SK-N-MC (cell line): ENCODE results near the gene EFCAB6.

Experiments used
- DNase-seq: peaks from one replicate; pipeline ENCODE4 v3.0.0-alpha.2; 2011; ENCODE audit warnings: low read depth, low spot score
- H3K27ac ChIP-seq: fragments of 200-600 bp; sonication (generic); 2 replicates; pipeline ENCODE4 v1.5.1; 2016; ENCODE audit warnings: mixed run types
- H3K36me3 ChIP-seq: fragments of 200-600 bp; sonication (generic); 2 replicates; pipeline ENCODE4 v1.6.1; 2017; ENCODE audit warnings: antibody characterized with exemption, low read length, mixed read lengths; ENCODE audit not compliant: insufficient read depth
- H3K4me3 ChIP-seq: fragments of 200-600 bp; sonication (generic); 2 replicates; pipeline ENCODE4 v1.5.1; 2016
- H3K9ac ChIP-seq: fragments of 200-600 bp; sonication (generic); 2 replicates; pipeline ENCODE4 v1.8.0; 2017; ENCODE audit warnings: mixed run types, mixed read lengths; ENCODE audit not compliant: insufficient read length
- H3K9me3 ChIP-seq: fragments of 200-600 bp; sonication (generic); 2 replicates; pipeline ENCODE4 v1.6.1; 2017; ENCODE audit warnings: low read depth, mild to moderate bottlenecking, antibody characterized with exemption, low read length, moderate library complexity, mixed read lengths
- EZH2 ChIP-seq: fragments of 200-600 bp; sonication (generic); IDR thresholded peaks from one replicate; pipeline ENCODE4 v1.6.1; 2017; ENCODE audit warnings: antibody characterized with exemption
- FOXP2 ChIP-seq: optimal IDR thresholded peaks from 2 replicates; pipeline ENCODE3; 2011; ENCODE audit warnings: mild to moderate bottlenecking, moderate library complexity; ENCODE audit not compliant: insufficient read depth; ENCODE audit errors: extremely low read length, control extremely low read depth
- POLR2AphosphoS5 ChIP-seq: IDR thresholded peaks from 2 replicates; pipeline ENCODE4 v1.6.1; 2012; ENCODE audit warnings: mild to moderate bottlenecking, low read depth, low read length, borderline replicate concordance

The EFCAB6 gene

GRCh38 chr22:43532301-43533155 lies 279.6 kb downstream of the EFCAB6 start:
- Histone ChIP-seq H3K36me3 (no peaks in the 10 kb centered on the region), H3K9ac (no peak overlapping the region), H3K27ac (no peak overlapping the region), H3K9me3 (no peaks in the 10 kb centered on the region), H3K4me3 (no peak overlapping the region)
- DNase-seq: no peak
- TF ChIP-seq FOXP2 (no peak), EZH2 (no peak), POLR2AphosphoS5 (no peak)

GRCh38 chr22:43531651-43532050 lies 280.5 kb downstream of the EFCAB6 start:
- Histone ChIP-seq H3K9ac (no peak overlapping the region), H3K27ac (no peak overlapping the region), H3K36me3 (no peaks in the 10 kb centered on the region), H3K4me3 (no peak overlapping the region), H3K9me3 (no peaks in the 10 kb centered on the region)
- no peak for DNase-seq
- no peak for TF ChIP-seq POLR2AphosphoS5
- TF ChIP-seq EZH2: no peak
- TF ChIP-seq FOXP2: no peak

DNA sequence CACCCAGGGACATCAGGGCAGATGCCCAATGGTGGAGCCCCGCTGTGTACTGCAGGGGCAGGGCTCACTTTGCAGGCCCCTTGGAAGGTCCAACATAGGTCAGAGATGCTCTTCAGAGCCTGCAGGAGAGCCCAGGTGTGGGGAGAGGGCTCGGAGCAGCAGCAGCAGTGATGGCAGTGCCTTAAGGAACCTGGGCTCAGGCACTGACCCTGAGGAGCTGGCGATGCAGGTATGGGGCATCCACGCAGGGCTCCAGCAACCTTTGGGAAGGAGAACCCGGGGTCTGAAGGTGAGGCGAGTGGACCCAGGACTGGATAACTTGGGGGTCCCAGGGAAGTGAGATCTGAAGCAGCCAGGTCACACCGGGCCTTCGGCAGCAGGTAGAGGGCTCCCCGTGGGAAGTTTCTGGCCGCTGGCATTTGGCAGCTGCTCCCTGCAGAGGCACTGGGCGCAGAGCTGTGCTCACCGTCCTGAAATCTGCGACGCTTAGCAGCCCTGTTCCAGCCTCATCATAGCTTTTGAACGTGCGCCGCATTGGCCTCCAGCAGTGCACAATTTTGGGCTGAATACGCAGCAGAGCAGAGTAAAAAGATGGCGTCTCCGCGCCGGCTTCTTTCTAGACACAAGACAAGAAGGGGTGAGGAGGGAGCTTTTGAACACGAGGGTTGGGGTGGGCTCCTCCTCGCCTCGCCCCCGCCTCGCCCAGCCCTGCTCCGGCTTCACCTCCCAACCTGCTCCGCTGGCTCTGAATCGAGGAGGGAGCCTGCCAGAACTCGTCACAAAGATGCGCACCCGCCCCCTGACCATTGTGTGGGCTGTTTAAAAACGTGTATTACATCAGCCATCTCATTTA lies 281.5 kb downstream of the EFCAB6 start:
- TF ChIP-seq FOXP2 (no peak), POLR2AphosphoS5 (no peak), EZH2 (no peak)
- DNase-seq: no peak
- no peaks in the 10 kb centered on the region for H3K36me3 ChIP-seq
- no peak overlapping the region for H3K4me3 ChIP-seq
- H3K9me3 ChIP-seq: no peaks in the 10 kb centered on the region
- no peak overlapping the region for H3K27ac ChIP-seq
- no peak overlapping the region for H3K9ac ChIP-seq

GRCh38 chr22:43529934-43530333 lies 282.2 kb downstream of the EFCAB6 start:
- no peaks in the 10 kb centered on the region for H3K9me3 ChIP-seq
- TF ChIP-seq EZH2 (no peak), POLR2AphosphoS5 (no peak), FOXP2 (no peak)
- DNase-seq: no peak
- no peaks in the 10 kb centered on the region for H3K36me3 ChIP-seq
- H3K9ac ChIP-seq: no peak overlapping the region
- H3K4me3 ChIP-seq: no peak overlapping the region
- no peak overlapping the region for H3K27ac ChIP-seq

DNA sequence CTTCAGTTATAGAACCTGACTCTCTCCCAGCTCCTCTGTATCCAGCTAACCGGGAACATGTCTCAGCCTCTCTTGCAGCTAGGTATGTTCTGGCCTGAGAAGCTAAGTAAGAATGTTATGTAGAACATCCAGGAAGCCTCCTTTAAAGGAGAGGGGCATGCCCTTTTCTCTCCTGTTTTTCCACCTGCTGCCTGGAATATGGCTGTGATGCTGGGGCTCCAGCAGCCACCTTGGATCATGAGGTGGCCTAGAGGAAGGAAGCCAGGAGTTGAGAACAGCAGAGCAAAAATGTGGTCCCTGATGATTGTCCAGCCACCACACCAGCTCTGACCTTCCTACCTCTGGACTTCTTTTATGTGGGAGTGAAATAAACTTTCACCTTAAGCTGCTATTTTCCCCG lies 282.6 kb downstream of the EFCAB6 start:
- no peak overlapping the region for H3K9ac ChIP-seq
- DNase-seq: no peak
- no peak for TF ChIP-seq EZH2
- TF ChIP-seq POLR2AphosphoS5: no peak
- TF ChIP-seq FOXP2: no peak
- H3K4me3 ChIP-seq: no peak overlapping the region
- H3K36me3 ChIP-seq: no peaks in the 10 kb centered on the region
- H3K27ac ChIP-seq: no peak overlapping the region
- no peaks in the 10 kb centered on the region for H3K9me3 ChIP-seq

DNA sequence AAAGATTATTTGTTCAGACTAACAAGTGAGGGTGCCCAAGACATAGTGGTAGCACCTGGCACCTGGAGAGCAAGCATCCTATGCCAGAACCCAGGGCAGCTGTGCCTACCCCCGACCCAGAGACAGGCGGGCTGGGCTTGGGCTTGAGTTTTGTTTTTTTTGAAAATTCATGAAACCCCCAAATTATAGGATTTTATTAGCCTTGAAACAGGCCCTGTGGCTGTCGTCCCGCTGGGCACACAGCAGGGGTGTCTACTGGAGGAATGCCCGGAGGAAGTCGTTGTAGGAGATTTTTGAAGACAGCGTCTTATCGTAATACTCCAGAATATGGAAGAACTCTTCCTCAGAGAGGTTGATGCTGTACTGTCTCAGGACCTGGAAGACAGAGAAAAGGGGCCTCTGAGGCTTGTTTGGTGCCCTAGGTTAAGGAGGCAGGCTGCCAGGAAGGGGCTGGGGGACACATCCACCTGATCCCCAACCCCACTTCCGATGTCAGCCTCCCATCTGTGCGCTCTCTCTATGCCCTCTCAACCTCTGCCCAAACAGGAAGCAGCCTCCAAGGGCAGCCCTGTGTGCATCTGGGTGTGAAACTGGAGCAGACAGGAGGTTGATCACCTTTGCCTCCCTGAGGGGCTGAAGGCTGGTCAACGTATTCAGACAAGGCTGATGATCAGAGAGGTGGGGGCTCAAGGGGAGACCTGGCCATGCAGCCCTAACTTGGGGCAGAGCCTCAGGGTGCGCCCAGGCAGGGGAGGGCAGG lies 283.3 kb downstream of the EFCAB6 start:
- Histone ChIP-seq H3K27ac (no peak overlapping the region), H3K36me3 (no peaks in the 10 kb centered on the region), H3K9ac (no peak overlapping the region), H3K4me3 (no peak overlapping the region), H3K9me3 (no peaks in the 10 kb centered on the region)
- no peak for DNase-seq
- TF ChIP-seq EZH2: no peak
- no peak for TF ChIP-seq FOXP2
- TF ChIP-seq POLR2AphosphoS5: no peak

- H3K27ac ChIP-seq: no peak overlapping the region
These were observed 285.2 kb downstream of the EFCAB6 start for GRCh38 chr22:43526946-43527345.

More at GRCh38 chr22:43526946-43527345, 285.2 kb downstream of the EFCAB6 start:
- TF ChIP-seq EZH2: no peak
- TF ChIP-seq POLR2AphosphoS5: no peak
- no peak for TF ChIP-seq FOXP2
- no peak overlapping the region for H3K9ac ChIP-seq
- no peaks in the 10 kb centered on the region for H3K9me3 ChIP-seq
- H3K4me3 ChIP-seq: no peak overlapping the region
- no peaks in the 10 kb centered on the region for H3K36me3 ChIP-seq
- DNase-seq: no peak
